Suprapubic skin (tissue), 4 donors: ENCODE data around the gene CCNT2. TPM values are rescaled to one million over a fixed set of nuclear protein-coding genes. Genes with fewer than 3 reads are reported as not detected.

Experiments used
- DNase-seq, 2 donors: peaks; one replicate each; pipeline ENCODE4 v3.0.0-alpha.2; 2019; ENCODE audit warnings: low spot score in 2 of 2
- H3K27ac ChIP-seq: fragments of 200-600 bp; sonication (generic); one replicate; pipeline ENCODE4 v1.5.1; 2019
- H3K27me3 ChIP-seq: fragments of 200-600 bp; sonication (generic); one replicate; pipeline ENCODE4 v1.5.1; 2019
- H3K36me3 ChIP-seq: fragments of 200-600 bp; sonication (generic); one replicate; pipeline ENCODE4 v1.5.1; 2019
- H3K4me1 ChIP-seq: fragments of 200-600 bp; sonication (generic); one replicate; pipeline ENCODE4 v1.5.1; 2019
- H3K4me3 ChIP-seq: fragments of 200-600 bp; sonication (generic); one replicate; pipeline ENCODE4 v1.5.1; 2019; ENCODE audit warnings: mild to moderate bottlenecking
- H3K9me3 ChIP-seq: fragments of 200-600 bp; sonication (generic); one replicate; pipeline ENCODE4 v1.5.1; 2019
- CTCF ChIP-seq, 2 donors: fragments of 200-600 bp in 1 of 2; fragments of 450-650 bp in 1 of 2; sonication (generic) in 1 of 2; IDR thresholded peaks; one replicate each; pipeline ENCODE4 v1.5.1; 2016 to 2019; ENCODE audit warnings: antibody characterized with exemption in 2 of 2, mild to moderate bottlenecking in 1 of 2, moderate library complexity in 1 of 2
- EP300 ChIP-seq: sonication (generic); formaldehyde crosslinking; IDR thresholded peaks from one replicate; pipeline ENCODE4 v1.6.1; 2017; ENCODE audit warnings: antibody characterized with exemption
- POLR2A ChIP-seq, 2 donors: fragments of 450-650 bp; IDR thresholded peaks; one replicate each; pipeline ENCODE4 v1.6.1; 2017; ENCODE audit warnings: antibody characterized with exemption in 2 of 2, mild to moderate bottlenecking in 2 of 2, moderate library complexity in 2 of 2
- POLR2AphosphoS5 ChIP-seq, 3 donors: sonication (generic); formaldehyde crosslinking; IDR thresholded peaks; one replicate each; pipeline ENCODE4 v1.6.1; 2017; ENCODE audit warnings: antibody characterized with exemption in 3 of 3
- WGBS: methylation state at CpG from one replicate; pipeline ENCODE4 v1.1.5; 2018; 5-methylcytosine and 5-hydroxymethylcytosine counted together
- total RNA-seq, 4 donors: library from RNA; depleted of rRNA; stranded (reverse); fragments of >200 nt; gene quantifications; one replicate each; pipeline ENCODE4 v1.1.0, GENCODE V29; 2016

CCNT2 gene
- total RNA-seq, result 10 to 100 TPM; 24.0 to 55.8 (median 33.0) TPM

- under 1% methylated on average over 64 of the region's 83 CpGs for WGBS
Observed at GRCh38 chr2:134918526-134919340, at the start of gene CCNT2. Gene CCNT2, plus strand, starts transcription at chr2:134918822. Its CDS starts 33 bp downstream, at chr2:134918855.

GRCh38 chr2:134869946-134870736 lies 48.5 kb upstream of the CCNT2 start:
- WGBS, result 87% methylated on average over 7 of the region's 8 CpGs
- H3K27ac ChIP-seq, result no peak overlapping the region
- no peaks in the 10 kb centered on the region for H3K27me3 ChIP-seq

More at GRCh38 chr2:134918526-134919340, at the start of gene CCNT2:
- Histone ChIP-seq H3K4me1 (peaks cover 41% of the 10 kb centered on the region), H3K27ac (peak within 1 kb of the TSS; percentile 99), H3K4me3 (peak within 1 kb of the TSS; percentile 93), H3K9me3 (no peaks in the 10 kb centered on the region), H3K27me3 (no peaks in the 10 kb centered on the region), H3K36me3 (no peaks in the 10 kb centered on the region)
- no peak for TF ChIP-seq CTCF (IDR thresholded peaks at IDR 0.05)
- no peak for TF ChIP-seq EP300
- TF ChIP-seq POLR2A (IDR thresholded peaks at IDR 0.05), result peak in 1 of 2 donors; percentile 36
- peak in 2 of 3 donors; percentile 51 to 97 for TF ChIP-seq POLR2AphosphoS5 (IDR thresholded peaks at IDR 0.05)
- DNase-seq, result peak; percentile 99

GRCh38 chr2:134873152-134873551 lies 45.5 kb upstream of the CCNT2 start:
- 92% methylated on average over 2 of the region's 2 CpGs for WGBS
- Histone ChIP-seq H3K4me1 (no peaks in the 10 kb centered on the region), H3K4me3 (no peak overlapping the region), H3K36me3 (no peaks in the 10 kb centered on the region), H3K27ac (no peak overlapping the region), H3K27me3 (no peaks in the 10 kb centered on the region), H3K9me3 (peaks cover 11% of the 10 kb centered on the region)
- no peak for DNase-seq
- no peak for TF ChIP-seq POLR2A (IDR thresholded peaks at IDR 0.05)
- no peak for TF ChIP-seq EP300
- TF ChIP-seq POLR2AphosphoS5 (IDR thresholded peaks at IDR 0.05), result no peak
- TF ChIP-seq CTCF (IDR thresholded peaks at IDR 0.05), result no peak

More at GRCh38 chr2:134869946-134870736, 48.5 kb upstream of the CCNT2 start:
- no peaks in the 10 kb centered on the region for H3K9me3 ChIP-seq
- no peaks in the 10 kb centered on the region for H3K36me3 ChIP-seq
- no peaks in the 10 kb centered on the region for H3K4me1 ChIP-seq
- no peak for TF ChIP-seq EP300
- no peak for TF ChIP-seq CTCF (IDR thresholded peaks at IDR 0.05)
- no peak for TF ChIP-seq POLR2AphosphoS5 (IDR thresholded peaks at IDR 0.05)
- no peak for TF ChIP-seq POLR2A (IDR thresholded peaks at IDR 0.05)
- H3K4me3 ChIP-seq, result no peak overlapping the region
- no peak for DNase-seq

GRCh38 chr2:134875309-134875708 lies 43.3 kb upstream of the CCNT2 start:
- WGBS, result 37% methylated on average over 1 of the region's 1 CpG
- H3K27me3 ChIP-seq, result no peaks in the 10 kb centered on the region
- TF ChIP-seq POLR2A (IDR thresholded peaks at IDR 0.05) (no peak), POLR2AphosphoS5 (IDR thresholded peaks at IDR 0.05) (no peak), CTCF (IDR thresholded peaks at IDR 0.05) (no peak), EP300 (no peak)
- no peaks in the 10 kb centered on the region for H3K36me3 ChIP-seq
- DNase-seq, result no peak
- H3K4me3 ChIP-seq, result no peak overlapping the region
- no peaks in the 10 kb centered on the region for H3K4me1 ChIP-seq
- H3K9me3 ChIP-seq, result peaks cover 11% of the 10 kb centered on the region
- H3K27ac ChIP-seq, result no peak overlapping the region

GRCh38 chr2:134882773-134883172 lies 35.8 kb upstream of the CCNT2 start:
- no peak for TF ChIP-seq POLR2A (IDR thresholded peaks at IDR 0.05)
- TF ChIP-seq CTCF (IDR thresholded peaks at IDR 0.05), result no peak
- no peak for TF ChIP-seq EP300
- no peak for TF ChIP-seq POLR2AphosphoS5 (IDR thresholded peaks at IDR 0.05)
- Histone ChIP-seq H3K27me3 (no peaks in the 10 kb centered on the region), H3K4me3 (no peak overlapping the region), H3K9me3 (peaks cover 4% of the 10 kb centered on the region), H3K4me1 (no peaks in the 10 kb centered on the region), H3K27ac (no peak overlapping the region), H3K36me3 (no peaks in the 10 kb centered on the region)
- no peak for DNase-seq
